HepG2 (cell line): ENCODE measurements around the gene SEZ6L. TPM values are rescaled to one million over a fixed set of nuclear protein-coding genes. Genes with fewer than 3 reads are reported as not detected.

Experiments
- BATF2 ChIP-seq: sonication (generic); formaldehyde crosslinking; IDR thresholded peaks from 2 replicates; pipeline ENCODE4 v1.8.0; 2022; ENCODE audit warnings: mild to moderate bottlenecking, missing genetic modification reagents, moderate library complexity
- DMTF1 ChIP-seq: sonication (generic); formaldehyde crosslinking; IDR thresholded peaks from 2 replicates; pipeline ENCODE4 v1.4.0; 2020; ENCODE audit warnings: mild to moderate bottlenecking, missing genetic modification reagents
- HDAC2 ChIP-seq: sonication (generic); formaldehyde crosslinking; IDR thresholded peaks from 2 replicates; pipeline ENCODE4 v1.4.0; 2020; ENCODE audit warnings: missing genetic modification reagents
- HHEX ChIP-seq: IDR thresholded peaks from 2 replicates; pipeline ENCODE4 v1.6.1; 2016; ENCODE audit warnings: control low read depth
- MED1 ChIP-seq: sonication (generic); formaldehyde crosslinking; IDR thresholded peaks from 2 replicates; pipeline ENCODE4 v1.4.0; 2020; ENCODE audit warnings: missing genetic modification reagents
- MLX ChIP-seq: IDR thresholded peaks from 2 replicates; pipeline ENCODE4 v1.6.1; 2016
- NCOR1 ChIP-seq: fragments of 200-600 bp; sonication (generic); IDR thresholded peaks from 2 replicates; pipeline ENCODE4 v1.7.0; 2017; ENCODE audit warnings: antibody characterized with exemption, low read length, borderline replicate concordance
- SALL2 ChIP-seq: sonication (generic); formaldehyde crosslinking; IDR thresholded peaks from 2 replicates; pipeline ENCODE4 v1.8.1; 2023; ENCODE audit warnings: mild to moderate bottlenecking, missing genetic modification reagents, inconsistent platforms
- SNAI1 ChIP-seq: sonication (generic); formaldehyde crosslinking; IDR thresholded peaks from 2 replicates; pipeline ENCODE4 v1.5.0; 2020; ENCODE audit warnings: mild to moderate bottlenecking, missing genetic modification reagents, borderline replicate concordance
- SRF ChIP-seq: IDR thresholded peaks from 2 replicates; pipeline ENCODE4 v1.6.1; 2011; ENCODE audit warnings: mild to moderate bottlenecking, low read depth, low read length, moderate library complexity
- SYNCRIP ChIP-seq: fragments of 200-400 bp; formaldehyde crosslinking; IDR thresholded peaks from 2 replicates; pipeline ENCODE4 v1.6.1; 2018; ENCODE audit warnings: mild to moderate bottlenecking, low read depth, low read length; ENCODE audit not compliant: insufficient read depth
- TFE3 ChIP-seq: IDR thresholded peaks from 2 replicates; pipeline ENCODE4 v1.6.1; 2016
- ZFAT ChIP-seq: sonication (generic); formaldehyde crosslinking; conservative IDR thresholded peaks from 2 replicates; pipeline ENCODE4 v1.8.1; 2023; ENCODE audit warnings: missing genetic modification reagents, inconsistent platforms
- ZNF101 ChIP-seq: sonication (generic); formaldehyde crosslinking; IDR thresholded peaks from 2 replicates; pipeline ENCODE4 v1.4.0; 2020; ENCODE audit warnings: mild to moderate bottlenecking, low read depth, missing genetic modification reagents, borderline replicate concordance
- ZNF276 ChIP-seq: sonication (generic); formaldehyde crosslinking; IDR thresholded peaks from 2 replicates; pipeline ENCODE4 v1.4.0; 2020; ENCODE audit warnings: mild to moderate bottlenecking, low read depth, missing genetic modification reagents
- ZNF280D ChIP-seq: sonication (generic); formaldehyde crosslinking; IDR thresholded peaks from 2 replicates; pipeline ENCODE4 v1.5.1; 2020; ENCODE audit warnings: mild to moderate bottlenecking, missing genetic modification reagents
- ZNF784 ChIP-seq: sonication (generic); formaldehyde crosslinking; IDR thresholded peaks from 2 replicates; pipeline ENCODE4 v1.5.1; 2020; ENCODE audit warnings: missing genetic modification reagents, mild to moderate bottlenecking, borderline replicate concordance
- ZNF792 ChIP-seq: IDR thresholded peaks from 2 replicates; pipeline ENCODE4 v1.6.1; 2016
- ZSCAN9 ChIP-seq: IDR thresholded peaks from 2 replicates; pipeline ENCODE4 v1.6.1; 2016; ENCODE audit warnings: borderline replicate concordance
- polyA plus RNA-seq, 8 experiments: library from polyadenylated mRNA; depleted of rRNA in 3 of 8; stranded (reverse) in 7 of 8; unstranded in 1 of 8; fragments of >200 nt; fragmentation: Illumina TruSeq in 4 of 8; extraction: Trizol in 4 of 8; gene quantifications; 2 replicates each; pipeline versions ENCODE4 v1.2.1 to v1.2.3, GENCODE V29; 2011 to 2016; ENCODE audit warnings: low read depth in 4 of 8, missing spikeins in 1 of 8, mixed read lengths in 1 of 8; ENCODE audit not compliant: insufficient read depth in 1 of 8
- total RNA-seq, 5 experiments: library from RNA; depleted of rRNA; stranded (reverse); fragments of >200 nt; fragmentation: Illumina TruSeq; extraction: Trizol; gene quantifications; 2 replicates each; pipeline ENCODE4 v1.2.3, GENCODE V29; 2016; ENCODE audit warnings: low read depth in 1 of 5

Gene SEZ6L
- total and polyA plus RNA-seq, 2 of the 13 experiments (the other 11 are each of a cell fraction or from before 2014, with no cell fraction given): not detected

- TF ChIP-seq TFE3 (CRISPR knock-in tag) (peak; percentile 54; the same call in 1 of the 2 replicates), DMTF1 (no peak), HDAC2 (CRISPR knock-in tag) (peak; percentile 57; the same call in 1 of the 2 replicates), NCOR1 (peak; percentile 66; the same call in 1 of the 2 replicates), ZNF792 (CRISPR knock-in tag) (no peak), ZNF101 (CRISPR knock-in tag) (no peak), ZSCAN9 (CRISPR knock-in tag) (0 out of 2 replicates have a peak, but pooled peaks have one; percentile 19), SNAI1 (no peak), ZNF784 (no peak), SALL2 (CRISPR knock-in tag) (no peak), ZNF280D (CRISPR knock-in tag) (0 out of 2 replicates have a peak, but pooled peaks have one; percentile 20), ZNF276 (no peak), SRF (0 out of 2 replicates have a peak, but pooled peaks have one; percentile 16), BATF2 (CRISPR knock-in tag) (no peak), HHEX (CRISPR knock-in tag) (no peak), MED1 (CRISPR knock-in tag) (peak; percentile 51; the same call in 1 of the 2 replicates), SYNCRIP (no peak), ZFAT (CRISPR knock-in tag) (no peak), MLX (CRISPR knock-in tag) (no peak)
These were observed 27.4 kb downstream of the SEZ6L start (continued) for GRCh38 chr22:26196657-26197056.
